ENCODE data around the gene DLEC1. TPM values are rescaled to one million over a fixed set of nuclear protein-coding genes. Genes with fewer than 3 reads are reported as not detected.

DLEC1 gene
- total and polyA plus RNA-seq, 7 donors, result 0.01 to 0.09 (median 0.05) TPM; not detected in 2

DNA sequence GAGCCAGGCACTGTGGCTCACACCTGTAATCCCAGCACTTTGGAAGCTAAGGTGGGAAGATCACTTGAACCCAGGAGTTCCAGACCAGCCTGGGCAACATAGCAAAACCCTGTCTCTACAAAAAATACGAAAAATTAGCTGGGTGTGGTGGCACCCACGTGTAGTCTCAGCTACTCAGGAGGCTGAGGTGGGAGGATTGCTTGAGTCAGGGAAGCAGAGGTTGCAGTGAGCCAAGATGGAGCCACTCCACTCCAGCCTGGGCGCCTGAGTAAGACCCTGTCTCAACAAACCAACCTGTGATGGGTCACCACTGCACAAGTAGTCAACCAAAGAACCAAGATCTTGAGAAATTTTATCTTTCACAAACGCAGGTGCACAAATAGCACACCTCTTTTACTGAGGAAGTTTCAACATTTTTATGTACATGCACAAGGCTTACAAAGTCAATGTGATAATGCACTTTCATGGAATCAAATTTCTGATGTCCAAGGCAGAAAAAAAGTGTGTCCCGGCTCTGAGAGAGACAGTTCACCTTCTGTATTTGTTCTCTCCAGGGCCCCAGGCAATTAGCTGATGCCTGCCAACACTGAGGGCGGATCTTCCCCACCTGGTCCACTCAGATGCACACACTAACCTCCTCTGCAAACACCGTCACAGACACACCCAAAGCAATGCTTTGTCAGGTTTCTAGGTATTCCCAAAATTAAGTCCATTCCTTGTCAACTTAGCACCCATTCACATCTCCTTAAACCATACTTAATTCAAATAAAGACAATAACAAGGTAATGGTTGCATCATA lies 85.5 kb downstream of the DLEC1 start:
- whole genome bisulfite sequencing, 3 donors, result 78 to 82% (median 79%) methylated on average over 7 of the region's 7 CpGs
- ATAC-seq (no peak), DNase-seq (no peak)
- peaks cover 16 to 100% of the 10 kb centered on the region in 2 donors for H3K36me3 ChIP-seq (ENCODE audit: insufficient read depth in 1 of 2, low read depth in 1 of 2)
- TF ChIP-seq, protein P1, sequence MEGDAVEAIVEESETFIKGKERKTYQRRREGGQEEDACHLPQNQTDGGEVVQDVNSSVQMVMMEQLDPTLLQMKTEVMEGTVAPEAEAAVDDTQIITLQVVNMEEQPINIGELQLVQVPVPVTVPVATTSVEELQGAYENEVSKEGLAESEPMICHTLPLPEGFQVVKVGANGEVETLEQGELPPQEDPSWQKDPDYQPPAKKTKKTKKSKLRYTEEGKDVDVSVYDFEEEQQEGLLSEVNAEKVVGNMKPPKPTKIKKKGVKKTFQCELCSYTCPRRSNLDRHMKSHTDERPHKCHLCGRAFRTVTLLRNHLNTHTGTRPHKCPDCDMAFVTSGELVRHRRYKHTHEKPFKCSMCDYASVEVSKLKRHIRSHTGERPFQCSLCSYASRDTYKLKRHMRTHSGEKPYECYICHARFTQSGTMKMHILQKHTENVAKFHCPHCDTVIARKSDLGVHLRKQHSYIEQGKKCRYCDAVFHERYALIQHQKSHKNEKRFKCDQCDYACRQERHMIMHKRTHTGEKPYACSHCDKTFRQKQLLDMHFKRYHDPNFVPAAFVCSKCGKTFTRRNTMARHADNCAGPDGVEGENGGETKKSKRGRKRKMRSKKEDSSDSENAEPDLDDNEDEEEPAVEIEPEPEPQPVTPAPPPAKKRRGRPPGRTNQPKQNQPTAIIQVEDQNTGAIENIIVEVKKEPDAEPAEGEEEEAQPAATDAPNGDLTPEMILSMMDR (IDR thresholded peaks at IDR 0.05), result no peak
- H3K4me1 ChIP-seq, result no peaks in the 10 kb centered on the region
- no peak overlapping the region for H3K4me3 ChIP-seq
- no peaks in the 10 kb centered on the region for H3K27me3 ChIP-seq (ENCODE audit: insufficient read depth in 3 of 3, low read length in 2 of 3)
- intact Hi-C loops (cut with DNase I), result loop anchor here in 1 of 2 donors (10.0 kb wide), 1 partner anchor 350 kb away; no protein-coding TSS in a partner anchor
- H3K27ac ChIP-seq, result no peak overlapping the region
- no peaks in the 10 kb centered on the region for H3K9me3 ChIP-seq

DNA sequence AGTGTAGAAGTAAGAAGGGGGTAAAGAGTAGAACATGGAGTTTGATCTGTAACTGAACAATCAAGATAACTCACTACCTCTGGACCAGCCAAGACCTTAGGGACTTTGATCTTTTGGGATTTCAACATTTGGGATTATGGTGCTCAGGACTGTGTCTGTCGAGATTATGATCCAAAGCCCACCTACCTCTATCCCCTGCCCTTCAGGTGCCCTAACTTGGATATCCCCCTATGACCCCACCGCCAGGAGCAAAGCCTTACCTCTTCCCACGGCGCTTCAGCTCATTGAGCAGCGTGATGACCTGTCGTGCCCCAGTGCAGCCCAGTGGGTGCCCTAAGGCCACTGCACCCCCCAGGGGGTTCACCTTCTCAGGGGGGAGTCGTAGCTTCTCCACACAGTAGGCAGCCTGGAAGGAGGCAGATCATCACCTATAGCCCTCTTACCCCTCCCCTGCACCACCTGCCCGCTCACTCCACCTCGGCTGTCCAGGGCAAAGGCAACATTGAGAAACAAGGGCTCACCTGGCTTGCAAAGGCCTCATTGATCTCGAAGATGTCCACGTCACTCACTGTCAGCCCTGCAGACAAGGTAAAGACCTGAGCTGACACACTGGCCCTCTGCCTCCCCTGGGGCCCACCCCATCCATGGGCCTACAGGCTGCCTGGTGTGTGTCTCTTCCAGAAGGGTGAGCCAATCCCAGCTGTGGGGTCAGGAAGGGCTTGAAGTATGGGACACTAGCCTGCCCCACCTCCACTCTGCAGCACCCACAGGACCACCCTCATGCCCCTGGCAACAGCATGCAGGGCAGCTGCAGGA lies 86.5 kb downstream of the DLEC1 start:
- intact Hi-C loops (cut with DNase I), result loop anchor here in 1 of 2 donors (10.0 kb wide), 1 partner anchor 349 kb away; no protein-coding TSS in a partner anchor

DNA sequence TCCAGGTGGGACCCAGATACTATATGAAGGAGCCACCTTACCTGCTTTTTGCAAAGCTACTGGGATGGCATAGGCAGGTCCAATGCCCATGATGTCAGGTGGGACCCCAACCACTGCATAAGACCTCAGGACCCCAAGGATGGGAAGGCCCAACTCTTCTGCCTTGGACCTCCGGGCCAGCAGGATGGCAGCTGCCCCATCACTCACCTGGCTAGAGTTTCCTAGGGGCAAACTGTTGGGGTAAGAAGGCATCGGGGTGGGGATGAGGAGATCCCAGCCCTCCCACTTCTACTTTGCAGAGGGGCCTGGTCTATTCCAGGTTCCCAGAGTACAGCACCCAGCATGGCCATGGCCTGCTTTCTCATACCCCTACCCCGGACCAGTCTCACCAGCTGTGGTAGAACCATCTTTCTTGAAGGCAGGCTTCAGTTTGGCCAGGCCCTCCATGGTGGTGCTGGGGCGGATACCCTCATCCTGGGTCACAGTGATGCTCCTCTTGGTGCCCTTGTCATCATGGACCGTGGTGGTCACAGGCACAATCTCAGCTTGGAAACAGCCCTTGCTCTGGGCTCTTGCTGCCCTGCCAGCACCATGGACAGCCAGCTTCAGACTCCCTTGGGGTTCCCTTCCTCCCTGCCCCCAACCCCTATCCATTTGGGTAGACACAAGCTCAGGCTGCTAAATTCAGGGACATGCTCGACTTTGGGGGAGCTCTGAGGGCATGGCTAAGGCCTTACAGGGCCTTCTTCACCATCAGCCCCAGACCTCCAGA lies 87.3 kb downstream of the DLEC1 start:
- Histone ChIP-seq H3K4me3 (no peak overlapping the region), H3K4me1 (no peaks in the 10 kb centered on the region), H3K27me3 (ENCODE audit: insufficient read depth in 3 of 3, low read length in 2 of 3) (no peaks in the 10 kb centered on the region), H3K27ac (no peak overlapping the region), H3K9me3 (no peaks in the 10 kb centered on the region), H3K36me3 (ENCODE audit: insufficient read depth in 1 of 2, low read depth in 1 of 2) (peaks cover 16 to 100% of the 10 kb centered on the region in 2 donors)
- intact Hi-C loops (cut with DNase I), result loop anchor here in 1 of 2 donors (10.0 kb wide), 1 partner anchor 348 kb away; no protein-coding TSS in a partner anchor
- WGBS, 3 donors, result 90 to 94% (median 91%) methylated on average over 6 of the region's 6 CpGs
- TF ChIP-seq, protein P1 (IDR thresholded peaks at IDR 0.05), result no peak
- DNase-seq (no peak), ATAC-seq (no peak)

More for the DNA sequence above, 86.5 kb downstream of the DLEC1 start:
- Histone ChIP-seq H3K9me3 (no peaks in the 10 kb centered on the region), H3K27ac (no peak overlapping the region), H3K36me3 (ENCODE audit: insufficient read depth in 1 of 2, low read depth in 1 of 2) (peaks cover 16 to 100% of the 10 kb centered on the region in 2 donors), H3K4me3 (no peak overlapping the region), H3K4me1 (no peaks in the 10 kb centered on the region), H3K27me3 (ENCODE audit: insufficient read depth in 3 of 3, low read length in 2 of 3) (no peaks in the 10 kb centered on the region)
- DNase-seq (no peak), ATAC-seq (no peak)
- TF ChIP-seq, protein P1 (IDR thresholded peaks at IDR 0.05), result no peak
- 95 to 98% (median 97%) methylated on average over 11 of the region's 11 CpGs for WGBS, 3 donors

DNA sequence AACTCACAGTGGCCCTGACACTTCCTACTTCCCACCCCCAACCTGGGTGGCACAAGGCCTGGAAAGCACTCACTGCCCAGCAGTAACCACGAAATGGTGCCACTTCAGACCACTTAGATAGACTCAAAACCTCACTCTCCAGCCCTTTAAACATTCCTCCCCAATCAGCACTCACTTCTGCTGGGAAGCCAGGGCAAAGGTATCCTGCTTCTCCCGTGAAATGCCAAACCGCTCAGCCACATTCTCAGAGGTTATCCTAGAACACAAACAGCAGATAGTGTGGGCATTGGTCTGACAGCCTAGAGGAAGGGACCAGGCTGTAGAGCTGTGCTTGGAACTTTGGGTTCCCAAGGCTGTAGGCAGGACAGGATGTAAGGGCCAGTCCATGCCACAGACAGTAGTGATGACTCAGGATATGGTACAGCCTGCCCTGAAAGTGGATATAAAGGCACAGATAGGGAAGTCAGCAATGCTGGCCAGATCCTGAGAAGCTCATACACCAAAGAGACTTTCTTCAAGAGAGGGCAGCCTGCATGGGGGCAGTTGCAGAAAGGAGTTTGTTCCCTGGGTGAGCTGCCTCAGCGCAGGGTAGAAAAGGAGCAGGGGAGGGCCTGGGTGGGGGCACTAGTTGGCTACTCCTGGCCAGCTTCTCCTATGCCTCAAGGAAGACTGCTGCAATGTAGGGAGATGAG lies 88.7 kb downstream of the DLEC1 start:
- Histone ChIP-seq H3K27me3 (ENCODE audit: insufficient read depth in 3 of 3, low read length in 2 of 3) (no peaks in the 10 kb centered on the region), H3K36me3 (ENCODE audit: insufficient read depth in 1 of 2, low read depth in 1 of 2) (peaks cover 20 to 100% of the 10 kb centered on the region in 2 donors), H3K27ac (no peak overlapping the region), H3K9me3 (no peaks in the 10 kb centered on the region), H3K4me1 (no peaks in the 10 kb centered on the region), H3K4me3 (no peak overlapping the region)
- TF ChIP-seq, protein P1 (IDR thresholded peaks at IDR 0.05), result no peak
- ATAC-seq, result no peak
- no peak for DNase-seq
- intact Hi-C loops (cut with DNase I), result loop anchor here in 1 of 2 donors (10.0 kb wide), 1 partner anchor 347 kb away; no protein-coding TSS in a partner anchor
- 95 to 97% (median 97%) methylated on average over 4 of the region's 4 CpGs for WGBS, 3 donors

All from psoas muscle (tissue), 8 donors.